IMR-90 (cell line): Measurements from ENCODE around the gene SP2. TPM values are rescaled to one million over a fixed set of nuclear protein-coding genes. Genes with fewer than 3 reads are reported as not detected.

ENCODE experiments used
- ATAC-seq: fragments of 200-7000 bp; cut with Tn5 transposase; 2 replicates; pipeline ENCODE4 v1.9.1; 2020; ENCODE audit warnings: low read depth, mild to moderate bottlenecking, moderate library complexity
- BruUV-seq: library from RNA; stranded (reverse); fragments of 400-500 nt; replicated peaks from 2 replicates; lab custom pipeline; 2021; lab: Mats Ljungman, UMichigan
- CTCF ChIA-PET: fragments of 300-600 bp; formaldehyde crosslinking; extraction: SDS; loops from one replicate; lab custom pipeline; 2021; ENCODE audit warnings: antibody characterized with exemption; lab: Yijun Ruan, JAX
- POLR2A ChIA-PET: fragments of 300-600 bp; sonication (Branson Sonifier 250); formaldehyde crosslinking; loops from one replicate; lab custom pipeline; 2022; ENCODE audit warnings: antibody characterized with exemption; ENCODE audit not compliant: unreplicated experiment; lab: Charles Lee
- DNase-seq: peaks from one replicate; pipeline ENCODE4 v3.0.0; 2013
- H2AFZ ChIP-seq: replicated peaks from 2 replicates; pipeline ENCODE3; 2013; ENCODE audit warnings: low read length, mild to moderate bottlenecking; ENCODE audit not compliant: poor library complexity
- H2AK5ac ChIP-seq: 2 replicates; pipeline ENCODE4 v1.6.1; 2013; ENCODE audit warnings: low read depth, low read length, inconsistent platforms
- H2AK9ac ChIP-seq: replicated peaks from 2 replicates; pipeline ENCODE3; 2013; ENCODE audit warnings: mild to moderate bottlenecking, low read depth, low read length, moderate library complexity; ENCODE audit not compliant: poor library complexity
- H2BK120ac ChIP-seq: 2 replicates; pipeline ENCODE4 v1.6.1; 2013; ENCODE audit warnings: low read depth, low read length, inconsistent platforms
- H2BK15ac ChIP-seq: 3 replicates; pipeline ENCODE4 v1.6.1; 2013; ENCODE audit warnings: low read depth, low read length, inconsistent platforms
- H2BK20ac ChIP-seq: 2 replicates; pipeline ENCODE4 v1.6.1; 2013; ENCODE audit warnings: low read depth, mild to moderate bottlenecking, inconsistent platforms, low read length, moderate library complexity
- H2BK5ac ChIP-seq: 2 replicates; pipeline ENCODE4 v1.6.1; 2013; ENCODE audit warnings: mild to moderate bottlenecking, low read depth, low read length, inconsistent platforms; ENCODE audit not compliant: poor library complexity, severe bottlenecking
- H3K14ac ChIP-seq: replicated peaks from 2 replicates; pipeline ENCODE4 v1.6.1; 2013; ENCODE audit warnings: low read depth, low read length, inconsistent platforms
- H3K18ac ChIP-seq: 2 replicates; pipeline ENCODE4 v1.6.1; 2013; ENCODE audit warnings: low read depth, low read length, control low read depth
- H3K23ac ChIP-seq: 2 replicates; pipeline ENCODE4 v1.6.1; 2013; ENCODE audit warnings: low read depth, low read length, inconsistent platforms
- H3K27ac ChIP-seq: 2 replicates; pipeline ENCODE4 v1.5.1; 2013; ENCODE audit warnings: mild to moderate bottlenecking, control low read depth, low read length; ENCODE audit not compliant: insufficient read depth
- H3K27me3 ChIP-seq: 2 replicates; pipeline ENCODE4 v1.6.1; 2013; ENCODE audit warnings: low read length; ENCODE audit not compliant: control insufficient read depth, insufficient read depth
- H3K36me3 ChIP-seq: 2 replicates; pipeline ENCODE4 v1.6.1; 2013; ENCODE audit warnings: low read length, mixed read lengths; ENCODE audit not compliant: control insufficient read depth, insufficient read depth
- H3K4ac ChIP-seq: 2 replicates; pipeline ENCODE4 v1.6.1; 2013; ENCODE audit warnings: low read depth, low read length, inconsistent platforms
- H3K4me1 ChIP-seq: 2 replicates; pipeline ENCODE4 v1.6.1; 2013; ENCODE audit warnings: low read length, mixed read lengths; ENCODE audit not compliant: control insufficient read depth, insufficient read depth
- H3K4me2 ChIP-seq: 2 replicates; pipeline ENCODE4 v1.6.1; 2013; ENCODE audit warnings: low read depth, mild to moderate bottlenecking, control low read depth, low read length, moderate library complexity
- H3K4me3 ChIP-seq: 2 replicates; pipeline ENCODE4 v1.5.1; 2013; ENCODE audit warnings: low read depth, mild to moderate bottlenecking, control low read depth, low read length, moderate library complexity; ENCODE audit not compliant: insufficient read depth
- H3K56ac ChIP-seq: 2 replicates; pipeline ENCODE4 v1.6.1; 2013; ENCODE audit warnings: low read length, inconsistent platforms; ENCODE audit not compliant: insufficient read depth; ENCODE audit errors: extremely low read depth
- H3K79me1 ChIP-seq, 2 experiments: 2 replicates each; pipeline ENCODE4 v1.6.1; 2013; ENCODE audit warnings: low read length in 2 of 2, inconsistent platforms in 1 of 2, low read depth in 1 of 2
- H3K9ac ChIP-seq: 2 replicates; pipeline ENCODE4 v1.6.1; 2013; ENCODE audit warnings: low read depth, low read length, control low read depth
- H3K9me1 ChIP-seq: 2 replicates; pipeline ENCODE4 v1.6.1; 2013; ENCODE audit warnings: low read length, inconsistent platforms; ENCODE audit not compliant: insufficient read depth
- H3K9me3 ChIP-seq: 2 replicates; pipeline ENCODE4 v1.6.1; 2013; ENCODE audit warnings: low read length; ENCODE audit not compliant: control insufficient read depth, insufficient read depth
- H4K20me1 ChIP-seq: 2 replicates; pipeline ENCODE4 v1.6.1; 2013; ENCODE audit warnings: low read length, inconsistent platforms; ENCODE audit not compliant: insufficient read depth
- H4K5ac ChIP-seq: 2 replicates; pipeline ENCODE4 v1.6.1; 2013; ENCODE audit warnings: mild to moderate bottlenecking, low read depth, low read length, control low read depth
- H4K8ac ChIP-seq, 2 experiments: 2 replicates each; pipeline ENCODE4 v1.6.1; 2013; ENCODE audit warnings: low read depth in 2 of 2, low read length in 2 of 2, control low read depth in 1 of 2, inconsistent platforms in 1 of 2
- H4K91ac ChIP-seq: 2 replicates; pipeline ENCODE4 v1.6.1; 2013; ENCODE audit warnings: low read depth, low read length, inconsistent platforms; ENCODE audit not compliant: insufficient read depth
- BHLHE40 ChIP-seq: fragments of 150-350 bp; IDR thresholded peaks from 2 replicates; pipeline ENCODE4 v1.6.1; 2016; ENCODE audit warnings: mild to moderate bottlenecking, low read depth, low read length
- CHD1 ChIP-seq: IDR thresholded peaks from 2 replicates; pipeline ENCODE4 v1.6.1; 2012; ENCODE audit warnings: low read depth, low read length, improper control_type of control experiment
- ELK1 ChIP-seq: fragments of 150-350 bp; IDR thresholded peaks from 2 replicates; pipeline ENCODE4 v1.6.1; 2016; ENCODE audit warnings: low read depth, mild to moderate bottlenecking, low read length, moderate library complexity, borderline replicate concordance
- FOS ChIP-seq: fragments of 150-350 bp; IDR thresholded peaks from 2 replicates; pipeline ENCODE4 v1.6.1; 2016; ENCODE audit warnings: low read depth, low read length
- MAZ ChIP-seq: IDR thresholded peaks from 2 replicates; pipeline ENCODE4 v1.6.1; 2012; ENCODE audit warnings: low read depth, mild to moderate bottlenecking, low read length, improper control_type of control experiment, moderate library complexity, borderline replicate concordance
- MXI1 ChIP-seq: IDR thresholded peaks from 2 replicates; pipeline ENCODE4 v1.6.1; 2012; ENCODE audit warnings: low read depth, mild to moderate bottlenecking, low read length, moderate library complexity, borderline replicate concordance
- NFE2L2 ChIP-seq: fragments of 150-350 bp; IDR thresholded peaks from 2 replicates; pipeline ENCODE4 v1.6.1; 2016; ENCODE audit warnings: low read depth, mild to moderate bottlenecking, low read length
- POLR2A ChIP-seq: IDR thresholded peaks from 2 replicates; pipeline ENCODE4 v1.6.1; 2012; ENCODE audit warnings: mild to moderate bottlenecking, low read depth, low read length
- RCOR1 ChIP-seq: IDR thresholded peaks from 2 replicates; pipeline ENCODE4 v1.6.1; 2012; ENCODE audit warnings: mild to moderate bottlenecking, low read length, improper control_type of control experiment; ENCODE audit not compliant: insufficient replicate concordance
- WGBS, 2 experiments: methylation state at CpG; one replicate each; pipeline versions ENCODE4 v1.1.5 to v1.1.7; 2013; ENCODE audit warnings: missing lambda C conversion rate in 2 of 2; ENCODE audit not compliant: insufficient read length in 1 of 2; ENCODE audit errors: extremely low coverage in 2 of 2; 5-methylcytosine and 5-hydroxymethylcytosine counted together
- dilution Hi-C: fragments of 300-500 bp; cut with HindIII; formaldehyde crosslinking; loops from one replicate; pipeline ENCODE4 v1.14.3; 2018; ENCODE audit warnings: low sequenced_read_pairs; ENCODE audit not compliant: unreplicated experiment
- in situ Hi-C: fragments of 300-500 bp; cut with MboI; formaldehyde crosslinking; loops from 3 replicates; pipeline ENCODE4 v1.14.3; 2019; ENCODE audit warnings: low sequenced_read_pairs, inconsistent platforms, mixed read lengths
- intact Hi-C: fragments of 100-400 bp; cut with micrococcal nuclease; formaldehyde crosslinking; loops from 2 replicates; pipeline ENCODE4 v1.10.0; 2022
- polyA plus RNA-seq, 3 experiments: library from polyadenylated mRNA; depleted of rRNA; stranded (reverse); fragments of >200 nt; gene quantifications; 2 replicates each; pipeline ENCODE4 v1.2.3, GENCODE V29; 2012; ENCODE audit warnings: low replicate concordance in 1 of 3
- total RNA-seq: library from RNA; depleted of rRNA; stranded (reverse); fragments of >200 nt; gene quantifications from 2 replicates; pipeline ENCODE4 v1.2.3, GENCODE V29; 2012

Gene SP2
- total and polyA plus RNA-seq, 2 of the 4 experiments (the other 2 are of a cell fraction): 0.72 to 13.8 TPM

GRCh38 chr17:47883589-47884426 lies 12.2 kb upstream of the SP2 start (continued):
- TF ChIP-seq CHD1: no peak

- H3K18ac ChIP-seq: no peak overlapping the region
- H4K91ac ChIP-seq: no peak overlapping the region
- no peak overlapping the region for H3K4me2 ChIP-seq
- H2BK120ac ChIP-seq: no peak overlapping the region
- dilution Hi-C loops (no loop called here), in situ Hi-C loops (no loop called here), intact Hi-C loops (no loop called here)
- ATAC-seq (no peak; the same call in 1 of the 2 replicates), DNase-seq (no peak)
- no peak overlapping the region for H2BK15ac ChIP-seq
- TF ChIP-seq RCOR1 (no peak), MXI1 (no peak), ELK1 (no peak), NFE2L2 (no peak), FOS (no peak), POLR2A (no peak), MAZ (no peak), BHLHE40 (no peak)
- no peaks in the 10 kb centered on the region for H3K4me1 ChIP-seq
- no peak overlapping the region for H4K8ac ChIP-seq
- WGBS, 2 experiments: no CpG with 5 or more reads among the region's 5 CpGs
- no peaks in the 10 kb centered on the region for H3K9me1 ChIP-seq
- H2BK5ac ChIP-seq: no peak overlapping the region
- no peaks in the 10 kb centered on the region for H3K36me3 ChIP-seq
- no peak overlapping the region for H2AK5ac ChIP-seq
- H4K5ac ChIP-seq: no peak overlapping the region
- H4K20me1 ChIP-seq: no peaks in the 10 kb centered on the region
- no peak overlapping the region for H3K23ac ChIP-seq
- BruUV-seq: no TSS peak
- no peak overlapping the region for H2AK9ac ChIP-seq
- H2AFZ ChIP-seq: peak overlapping the region; percentile 32
- H3K79me1 ChIP-seq: no peaks in the 10 kb centered on the region
- H3K4me3 ChIP-seq: no peak overlapping the region
- H3K9ac ChIP-seq: no peak overlapping the region
- no peak overlapping the region for H3K27ac ChIP-seq
- POLR2A ChIA-PET: no interaction called here
- no peak overlapping the region for H3K56ac ChIP-seq
- no peak overlapping the region for H3K4ac ChIP-seq
- H3K27me3 ChIP-seq: peaks cover 8% of the 10 kb centered on the region
- H2BK20ac ChIP-seq: no peak overlapping the region
- no peaks in the 10 kb centered on the region for H3K9me3 ChIP-seq
- H3K14ac ChIP-seq: no peak overlapping the region
- CTCF ChIA-PET: interaction anchor here (0.7 to 4.8 kb wide), 3 partner anchors 22 to 43 kb away, joined by 3 to 18 read pairs (median 4); partner anchors contain the start of gene SCRN2
Observed at GRCh38 chr17:47884427-47884740, 11.7 kb upstream of the SP2 start.
